NCI-H2196 (cell line): ENCODE data around the gene SMTN.

Source experiments
- DNase-seq: peaks from one replicate; lab custom pipeline; 2025; ENCODE audit not compliant: unreplicated experiment; lab: John Stamatoyannopoulos, UW

The SMTN gene

DNA sequence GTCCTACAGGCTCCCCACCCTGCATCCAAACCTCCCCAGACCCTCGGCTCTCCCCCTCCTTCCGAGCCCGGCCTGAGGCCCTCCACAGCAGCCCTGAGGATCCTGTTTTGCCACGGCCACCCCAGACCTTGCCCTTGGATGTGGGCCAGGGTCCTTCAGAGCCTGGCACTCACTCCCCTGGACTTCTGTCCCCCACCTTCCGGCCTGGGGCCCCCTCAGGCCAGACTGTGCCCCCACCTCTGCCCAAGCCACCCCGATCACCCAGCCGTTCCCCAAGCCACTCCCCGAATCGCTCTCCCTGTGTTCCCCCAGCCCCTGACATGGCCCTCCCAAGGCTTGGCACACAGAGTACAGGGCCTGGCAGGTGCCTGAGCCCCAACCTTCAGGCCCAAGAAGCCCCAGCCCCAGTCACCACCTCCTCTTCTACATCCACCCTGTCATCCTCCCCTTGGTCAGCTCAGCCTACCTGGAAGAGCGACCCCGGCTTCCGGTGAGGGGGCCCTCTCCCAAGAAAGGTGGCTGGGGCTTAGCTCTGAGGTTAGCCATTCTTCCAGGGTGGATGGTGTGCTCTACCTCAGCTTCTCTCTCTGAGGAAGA is 44.5 kb downstream of the SMTN start:
- no peak for DNase-seq

DNA sequence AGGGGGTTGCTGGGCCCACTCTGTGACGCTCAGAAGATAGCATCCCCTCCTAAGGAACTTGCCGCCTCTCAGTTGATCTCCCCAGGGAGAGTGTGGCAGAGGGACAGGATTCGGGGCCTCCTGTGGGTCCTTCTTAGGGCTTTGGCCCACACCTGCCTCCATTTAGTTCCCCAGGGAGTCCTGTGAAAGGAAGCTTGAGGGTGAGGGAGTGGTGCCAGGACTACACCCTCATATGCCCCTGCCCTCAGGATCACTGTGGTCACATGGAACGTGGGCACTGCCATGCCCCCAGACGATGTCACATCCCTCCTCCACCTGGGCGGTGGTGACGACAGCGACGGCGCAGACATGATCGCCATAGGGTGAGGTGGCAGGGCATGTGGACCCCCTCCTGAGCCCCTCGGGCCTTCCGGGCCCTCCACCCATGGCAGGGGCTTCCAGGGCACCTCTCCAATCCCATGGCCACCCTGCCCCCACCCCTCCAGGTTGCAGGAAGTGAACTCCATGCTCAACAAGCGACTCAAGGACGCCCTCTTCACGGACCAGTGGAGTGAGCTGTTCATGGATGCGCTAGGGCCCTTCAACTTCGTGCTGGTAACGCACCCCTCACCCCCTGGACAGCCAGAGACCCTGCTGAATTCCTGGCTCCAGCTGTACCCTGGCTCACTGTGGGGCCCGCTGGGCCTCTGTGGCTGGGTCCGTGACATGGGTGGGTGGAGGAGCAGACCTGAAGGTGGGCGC is 45.2 kb downstream of the SMTN start:
- no peak for DNase-seq

DNA sequence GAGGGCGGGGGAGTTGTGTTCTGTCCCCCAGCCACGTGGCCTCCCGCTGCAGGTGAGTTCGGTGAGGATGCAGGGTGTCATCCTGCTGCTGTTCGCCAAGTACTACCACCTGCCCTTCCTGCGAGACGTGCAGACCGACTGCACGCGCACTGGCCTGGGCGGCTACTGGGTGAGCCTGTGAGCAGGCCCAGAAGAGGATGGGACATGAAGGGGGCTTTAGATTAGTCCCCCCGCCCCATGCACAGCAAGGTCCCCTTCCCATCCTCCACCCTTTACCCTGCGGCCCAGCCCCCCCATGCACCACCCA is 45.7 kb downstream of the SMTN start:
- no peak for DNase-seq

DNA sequence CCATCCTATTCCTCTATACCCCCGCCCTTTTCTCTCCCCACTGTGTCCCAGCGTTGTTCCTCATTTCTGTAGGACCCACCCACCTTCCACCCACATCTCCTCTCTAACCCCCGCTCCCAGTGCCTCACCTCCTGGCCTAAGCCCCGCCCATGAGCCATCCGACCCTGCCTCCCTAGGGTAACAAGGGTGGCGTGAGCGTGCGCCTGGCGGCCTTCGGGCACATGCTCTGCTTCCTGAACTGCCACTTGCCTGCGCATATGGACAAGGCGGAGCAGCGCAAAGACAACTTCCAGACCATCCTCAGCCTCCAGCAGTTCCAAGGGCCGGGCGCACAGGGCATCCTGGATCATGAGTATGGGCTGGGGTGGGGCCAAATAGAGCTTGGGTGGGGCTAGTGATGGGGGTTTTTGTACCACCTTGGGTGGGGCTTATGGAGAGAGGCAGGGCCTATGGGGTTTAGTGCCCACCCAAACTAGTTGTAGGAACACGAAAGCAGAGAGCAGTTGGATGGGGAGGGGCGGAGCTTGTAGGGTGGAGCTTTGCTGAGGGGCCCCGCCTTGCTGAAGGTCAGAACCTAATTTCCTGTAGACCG is 46.2 kb downstream of the SMTN start:
- no peak for DNase-seq

DNA sequence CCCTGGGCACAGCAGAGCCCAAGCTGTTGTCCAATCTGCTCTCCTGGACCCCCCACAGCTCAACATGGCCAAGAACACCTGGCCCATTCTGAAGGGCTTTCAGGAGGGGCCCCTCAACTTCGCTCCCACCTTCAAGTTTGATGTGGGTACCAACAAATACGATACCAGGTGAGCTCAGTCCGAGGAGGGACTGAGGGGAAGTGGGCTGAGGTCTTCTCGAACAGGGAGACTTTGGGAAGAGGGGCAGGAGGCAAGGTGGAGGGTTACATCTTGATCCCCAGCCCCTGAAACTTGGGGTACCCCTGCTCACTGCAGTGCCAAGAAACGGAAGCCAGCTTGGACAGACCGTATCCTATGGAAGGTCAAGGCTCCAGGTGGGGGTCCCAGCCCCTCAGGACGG is 47.0 kb downstream of the SMTN start:
- no peak for DNase-seq

DNA sequence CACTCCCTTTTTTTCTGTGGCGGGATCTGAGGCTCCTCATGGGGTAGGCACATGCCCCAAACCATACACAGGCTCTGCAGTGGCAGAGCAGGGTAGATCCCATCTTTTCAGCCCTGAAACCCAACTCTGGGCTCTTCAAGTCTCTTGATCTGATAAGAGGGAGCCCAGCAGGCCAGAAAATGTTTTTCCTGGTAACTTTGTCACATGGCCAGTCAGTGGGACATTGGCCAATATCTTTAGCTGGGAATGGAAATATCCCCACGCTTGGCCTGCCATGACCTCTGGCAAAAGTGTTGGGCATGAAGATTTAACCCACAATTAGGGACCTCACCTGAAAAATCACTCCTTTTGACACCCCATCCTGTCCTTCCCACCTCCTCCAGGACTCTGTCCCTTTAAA is 49.8 kb downstream of the SMTN start:
- DNase-seq = peak; percentile 51

DNA sequence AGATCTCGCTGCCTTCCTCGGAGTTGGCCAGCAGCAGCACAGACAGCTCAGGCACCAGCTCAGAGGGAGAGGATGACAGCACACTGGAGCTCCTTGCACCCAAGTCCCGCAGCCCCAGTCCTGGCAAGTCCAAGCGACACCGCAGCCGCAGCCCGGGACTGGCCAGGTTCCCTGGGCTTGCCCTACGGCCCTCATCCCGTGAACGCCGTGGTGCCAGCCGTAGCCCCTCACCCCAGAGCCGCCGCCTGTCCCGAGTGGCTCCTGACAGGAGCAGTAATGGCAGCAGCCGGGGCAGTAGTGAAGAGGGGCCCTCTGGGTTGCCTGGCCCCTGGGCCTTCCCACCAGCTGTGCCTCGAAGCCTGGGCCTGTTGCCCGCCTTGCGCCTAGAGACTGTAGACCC is 52.8 kb downstream of the SMTN start:
- no peak for DNase-seq

DNA sequence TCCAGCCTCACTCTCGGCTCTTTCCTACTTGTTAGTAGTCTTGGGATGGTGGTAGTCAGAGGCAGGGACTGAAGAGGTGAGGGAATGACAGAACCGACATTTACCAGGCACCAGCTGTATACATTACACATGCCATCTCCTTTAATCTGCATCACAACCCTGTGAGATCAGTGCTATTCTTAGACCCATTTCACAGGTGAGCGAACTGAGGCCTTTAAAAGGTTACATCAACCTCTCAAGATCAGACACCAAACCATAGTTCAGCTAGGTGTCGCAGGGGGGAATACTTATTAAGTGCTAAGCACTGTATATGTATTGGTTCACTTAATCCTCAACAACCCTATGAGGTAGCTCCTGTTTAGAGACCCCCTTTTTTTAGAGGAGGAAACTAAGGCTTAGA is 53.6 kb downstream of the SMTN start:
- no peak for DNase-seq

DNA sequence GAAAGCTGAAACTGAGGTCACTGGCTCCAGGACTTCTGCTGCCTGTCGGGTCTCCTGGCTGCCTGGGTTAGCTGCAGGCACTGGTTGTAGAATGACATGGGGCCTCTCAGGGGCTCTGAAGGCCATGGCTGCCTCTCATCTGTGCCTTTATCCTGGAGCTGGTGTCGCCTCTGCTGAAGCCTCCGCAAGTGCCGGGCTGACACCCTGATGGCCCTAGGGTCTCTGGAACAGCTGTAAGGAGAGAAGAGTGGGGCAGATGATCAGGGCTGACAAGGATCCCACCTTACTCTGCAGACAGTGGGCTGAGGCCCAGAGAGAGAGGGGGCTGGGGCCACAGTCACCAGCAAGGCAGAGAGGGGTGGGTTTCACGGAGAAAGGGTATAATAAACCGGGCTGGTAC is 54.6 kb downstream of the SMTN start:
- no peak for DNase-seq

DNA sequence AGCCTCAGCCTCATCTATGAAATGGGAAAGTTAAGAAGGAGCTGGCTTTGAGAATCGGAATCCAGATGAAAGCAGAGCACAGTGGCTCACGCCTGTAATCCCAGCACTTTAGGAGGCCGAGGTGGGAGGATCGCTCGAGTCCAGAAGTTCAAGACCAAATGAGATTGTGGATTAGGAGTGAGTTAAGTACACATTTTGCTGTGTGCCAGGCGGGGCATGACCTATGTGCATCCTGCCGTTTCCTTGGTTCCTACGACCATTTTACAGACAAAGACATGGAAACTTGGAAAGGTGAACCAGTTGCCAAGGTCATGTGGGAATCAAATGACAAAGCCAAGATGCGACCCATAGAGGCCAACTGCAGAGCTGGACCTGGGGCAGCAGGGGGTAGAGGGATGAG is 55.0 kb downstream of the SMTN start:
- DNase-seq = no peak

DNA sequence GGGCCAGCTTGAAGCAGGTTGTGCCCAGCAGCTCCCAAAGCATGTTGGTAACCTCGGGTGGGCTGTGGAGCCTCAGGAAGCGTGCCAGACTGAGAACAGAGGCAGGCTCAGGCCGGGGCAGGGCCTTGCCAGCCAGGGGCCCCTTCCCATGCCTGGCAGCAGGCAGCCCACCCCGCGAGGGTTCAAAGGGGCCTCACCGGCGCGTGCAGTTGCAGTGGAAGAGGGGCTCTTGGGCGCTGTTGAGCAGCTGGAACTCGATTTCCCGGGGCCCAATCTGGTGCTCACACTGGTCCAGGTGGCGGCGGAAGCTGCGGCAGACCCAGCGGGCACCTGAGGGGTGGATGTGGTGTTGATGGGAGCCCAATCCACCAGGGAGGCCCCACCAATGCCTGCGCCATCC is 55.6 kb downstream of the SMTN start:
- no peak for DNase-seq

DNA sequence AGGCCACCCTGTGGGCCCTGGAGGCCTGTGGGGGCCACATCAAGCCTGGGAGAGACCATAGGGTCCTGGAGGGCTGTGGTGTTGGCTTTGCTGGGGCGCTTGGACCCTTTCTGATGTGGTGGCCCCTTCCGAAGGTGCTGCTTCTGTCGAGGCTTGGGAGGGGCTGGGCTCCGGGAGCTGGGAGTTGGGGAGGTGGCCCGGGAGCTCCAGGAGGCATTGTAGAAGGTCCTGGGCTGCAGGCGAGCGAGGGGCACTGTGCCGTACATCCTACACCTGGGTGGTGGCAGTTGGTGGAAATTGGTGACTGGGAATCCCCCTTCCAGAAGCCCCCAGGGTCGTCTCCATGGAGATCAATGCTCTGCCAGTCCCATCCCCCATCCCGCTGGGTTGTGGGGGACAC is 56.6 kb downstream of the SMTN start:
- DNase-seq = no peak

DNA sequence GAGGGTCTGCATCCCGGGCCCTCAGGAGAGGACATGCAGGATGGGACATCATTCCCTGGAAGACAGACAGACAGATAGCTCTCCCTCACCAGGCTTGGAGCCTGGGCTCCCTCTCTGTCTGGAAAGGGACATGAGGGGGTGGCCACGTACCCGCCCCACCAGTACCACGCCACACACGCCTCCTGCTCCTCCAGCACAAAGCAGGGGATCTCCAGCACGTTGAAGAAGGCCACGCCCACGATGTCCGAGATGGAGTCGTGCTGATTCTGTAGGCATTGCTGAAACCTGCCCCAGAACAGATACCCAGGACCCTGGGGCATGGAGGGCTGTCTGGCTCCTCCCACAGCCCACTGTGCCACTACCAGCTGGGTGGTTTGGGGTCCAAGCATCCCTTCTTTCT is 57.0 kb downstream of the SMTN start:
- no peak for DNase-seq

DNA sequence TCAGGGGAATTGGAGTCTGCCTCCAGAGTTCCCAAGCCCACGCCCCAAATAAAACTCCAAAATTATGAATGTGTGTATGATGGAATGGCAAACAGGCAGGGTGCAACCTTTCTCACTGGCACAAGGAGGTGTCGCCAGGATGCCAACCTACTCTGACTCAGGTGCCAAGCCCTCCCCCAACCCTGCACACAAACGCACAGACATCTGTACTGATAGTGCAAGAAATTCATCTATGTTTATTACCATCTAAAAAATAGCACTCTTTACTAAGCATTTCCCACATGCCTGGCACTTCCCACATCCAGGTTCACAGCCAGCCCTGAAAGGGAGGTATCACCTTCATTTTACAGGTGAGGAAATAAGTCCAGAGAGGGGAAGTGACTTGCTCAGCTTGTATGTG is 57.9 kb downstream of the SMTN start:
- DNase-seq = no peak

DNA sequence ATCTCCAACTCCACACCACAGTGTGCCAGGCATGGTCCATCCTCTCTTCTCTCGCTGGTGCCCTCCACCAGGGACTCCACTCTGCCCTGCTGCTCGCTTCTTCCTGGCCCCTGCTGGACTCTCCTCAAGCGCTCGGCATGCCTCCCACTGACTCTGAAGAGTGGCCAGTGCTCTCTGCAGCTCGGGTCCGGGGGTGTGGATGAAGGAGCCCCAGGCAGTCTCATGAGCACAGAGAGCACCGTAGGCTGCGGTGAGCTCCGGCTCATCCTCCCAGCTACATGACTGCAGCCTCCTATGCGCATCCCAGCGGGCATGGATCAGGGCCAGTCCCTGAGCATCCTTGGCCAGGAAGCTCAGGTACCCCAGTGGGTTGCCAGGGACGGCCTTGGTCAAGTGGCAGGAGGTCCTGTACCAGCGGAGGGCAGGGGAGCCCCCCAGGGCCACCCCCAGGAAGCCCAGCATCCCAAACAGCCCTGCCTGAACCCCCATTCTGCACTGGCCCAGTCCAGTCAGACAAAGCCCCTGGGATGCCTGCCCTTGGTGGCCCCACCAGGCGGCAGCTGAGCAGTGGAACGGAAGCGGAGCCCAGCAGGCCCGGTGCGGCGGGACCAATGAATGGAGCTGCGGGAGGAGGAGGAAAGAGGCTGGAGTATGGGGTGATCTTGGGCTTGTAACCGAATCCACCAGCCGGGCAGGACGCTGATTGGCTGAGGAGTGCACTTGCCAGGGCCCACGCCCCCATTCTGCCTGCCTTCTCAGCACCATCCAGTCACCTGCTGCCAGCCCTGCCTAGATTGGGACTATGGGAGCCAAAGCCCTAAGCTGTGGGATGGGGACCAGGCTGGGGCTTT is 59.0 kb downstream of the SMTN start, which contains the start of gene PLA2G3:
Gene PLA2G3, minus strand, starts transcription at position 643 of the 851 bp plus-strand sequence. Its CDS starts 154 bp downstream, at position 489.
- DNase-seq = peak; percentile 84

DNA sequence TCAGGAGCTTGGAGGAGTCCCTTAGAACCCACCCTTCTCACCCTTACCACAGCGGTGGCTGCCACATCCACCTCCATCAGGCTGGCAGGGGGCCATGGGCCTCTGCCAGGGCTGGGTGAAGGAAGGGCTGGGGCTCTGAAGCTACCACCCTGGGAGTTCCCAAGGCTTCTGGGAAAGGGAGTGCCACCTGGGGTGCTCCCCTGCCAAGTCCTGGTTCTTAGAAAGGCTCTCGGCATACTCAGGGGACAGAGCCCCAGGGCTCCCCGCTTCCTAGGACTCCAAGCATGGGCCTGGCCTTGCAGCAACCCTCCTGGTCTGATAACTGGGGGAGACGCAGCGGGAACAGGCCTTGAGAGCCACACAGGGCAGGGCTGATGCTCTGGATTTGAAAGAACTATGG is 59.6 kb downstream of the SMTN start:
- DNase-seq = peak; percentile 59

DNA sequence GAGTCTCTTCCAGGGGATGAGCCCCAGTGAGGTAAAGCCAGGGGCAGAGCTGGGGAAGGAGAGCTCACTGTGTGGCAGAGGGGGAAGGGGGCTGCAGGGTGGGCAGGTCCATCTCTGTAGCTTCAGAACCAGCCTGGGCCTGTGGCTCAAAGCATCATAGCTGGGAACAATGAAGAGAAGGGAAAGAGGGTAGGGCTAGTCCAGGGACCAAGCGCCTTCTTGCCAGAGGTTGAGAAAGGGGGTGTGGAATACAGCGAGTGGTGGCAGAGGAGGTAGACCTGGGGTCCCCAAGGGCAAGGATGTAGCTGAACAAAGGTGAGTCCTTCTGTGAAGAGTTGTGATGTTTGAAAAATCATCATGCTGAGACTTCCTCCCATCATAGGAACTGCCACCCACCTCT is 60.4 kb downstream of the SMTN start:
- no peak for DNase-seq

DNA sequence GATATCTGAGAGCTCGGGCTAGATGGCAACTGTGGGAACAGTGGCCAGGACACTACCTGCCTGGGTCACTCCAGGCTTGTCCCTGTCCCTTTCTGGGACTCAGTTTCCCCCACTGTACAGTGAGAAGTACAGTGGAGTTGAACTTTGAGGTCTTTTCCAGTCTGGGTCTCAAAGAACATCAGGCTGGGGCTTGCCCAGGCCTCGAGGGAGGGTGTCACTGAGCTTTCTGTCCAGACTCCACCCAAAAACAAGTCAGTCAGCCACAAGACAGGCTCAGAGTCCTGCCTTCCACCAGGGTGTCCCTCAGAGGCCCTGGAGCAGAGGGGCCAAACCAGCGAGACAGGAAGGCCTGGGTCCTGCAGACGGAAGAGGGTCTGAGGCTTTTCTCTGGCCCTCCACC is 61.2 kb downstream of the SMTN start:
- no peak for DNase-seq

DNA sequence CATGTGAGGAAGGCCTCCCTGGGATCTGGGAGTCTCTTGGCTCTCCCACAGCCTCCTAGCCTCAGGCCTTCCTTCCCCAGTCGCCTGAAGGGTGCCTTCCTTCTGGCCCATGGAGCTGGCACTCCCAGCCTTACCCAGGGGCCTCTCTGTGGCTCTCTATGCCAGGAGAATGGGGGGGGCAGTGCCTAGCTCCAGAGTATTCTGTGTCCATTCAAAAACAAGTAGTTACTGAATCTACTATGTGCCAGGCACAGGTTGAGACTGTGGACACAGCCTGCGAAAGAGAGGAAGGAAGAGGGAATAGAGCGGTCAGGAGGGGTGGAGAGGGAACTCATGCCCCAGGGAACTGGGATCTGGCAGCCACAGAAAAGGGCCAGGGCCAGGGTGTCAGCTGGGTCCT is 61.9 kb downstream of the SMTN start:
- no peak for DNase-seq

DNA sequence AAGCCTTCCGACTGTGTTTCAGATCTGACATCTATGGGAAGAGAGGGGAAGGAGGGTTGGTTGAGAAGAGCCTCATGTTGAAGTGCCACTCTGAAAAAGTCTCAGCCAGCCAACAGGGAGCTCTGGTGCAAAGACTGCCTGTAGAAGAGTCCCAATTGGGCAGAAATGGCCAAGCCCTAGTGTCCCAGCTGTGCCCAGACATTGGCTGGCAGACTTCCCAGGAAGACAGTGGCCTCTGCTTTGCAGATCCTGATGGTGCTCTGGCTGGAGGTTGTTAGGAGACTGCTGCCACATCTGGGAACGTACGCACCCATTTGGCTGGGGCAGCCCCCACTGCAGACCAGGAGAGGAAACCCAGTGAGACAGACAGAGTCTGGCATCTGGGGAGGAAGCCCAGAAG is 62.4 kb downstream of the SMTN start:
- peak; percentile 51 for DNase-seq

DNA sequence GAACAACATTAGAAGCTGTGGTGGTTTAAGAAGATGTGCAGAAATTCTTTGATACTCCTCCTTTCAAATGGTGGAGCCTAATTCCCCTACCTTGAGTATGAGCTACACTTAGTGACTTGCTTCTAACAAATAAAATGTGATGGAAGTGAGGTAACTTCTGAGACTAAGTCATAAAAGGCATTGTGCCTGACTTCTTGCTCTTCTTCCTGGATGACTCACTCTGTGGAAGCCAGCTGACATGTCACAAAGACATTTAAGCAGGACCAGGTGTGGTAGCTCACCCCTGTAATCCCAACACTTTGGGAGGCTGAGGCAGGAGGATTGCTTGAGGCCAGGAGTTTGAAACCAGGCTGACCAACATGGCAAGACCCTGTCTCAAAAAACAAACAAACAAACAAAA is 63.1 kb downstream of the SMTN start:
- no peak for DNase-seq

DNA sequence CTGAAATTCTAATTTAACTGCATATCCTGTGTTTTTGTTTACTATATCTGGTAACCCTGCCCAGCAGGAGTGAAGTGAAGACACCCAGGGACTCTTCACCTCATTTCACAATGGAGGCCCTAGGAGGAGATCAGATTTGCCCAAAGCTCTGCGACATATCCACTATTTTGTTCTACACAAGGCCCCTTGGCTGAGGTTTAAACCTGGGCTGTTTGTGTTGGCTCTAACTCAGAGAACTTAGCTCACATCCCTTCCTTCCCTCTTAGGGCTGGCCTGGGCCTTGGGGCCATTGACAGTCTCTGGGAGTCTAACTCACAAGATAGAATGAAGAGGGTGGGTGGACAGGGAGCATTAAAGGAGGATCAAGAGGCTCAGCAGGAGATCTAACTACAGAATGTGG is 67.4 kb downstream of the SMTN start:
- no peak for DNase-seq
